ENCODE measurements around the gene CTSL.

Gene CTSL

GRCh38 chr9:87701931-87702421 lies 23.9 kb upstream of the CTSL start:
- no peak for DNase-seq

GRCh38 chr9:87702921-87703320 lies 23.0 kb upstream of the CTSL start:
- DNase-seq: no peak

DNA sequence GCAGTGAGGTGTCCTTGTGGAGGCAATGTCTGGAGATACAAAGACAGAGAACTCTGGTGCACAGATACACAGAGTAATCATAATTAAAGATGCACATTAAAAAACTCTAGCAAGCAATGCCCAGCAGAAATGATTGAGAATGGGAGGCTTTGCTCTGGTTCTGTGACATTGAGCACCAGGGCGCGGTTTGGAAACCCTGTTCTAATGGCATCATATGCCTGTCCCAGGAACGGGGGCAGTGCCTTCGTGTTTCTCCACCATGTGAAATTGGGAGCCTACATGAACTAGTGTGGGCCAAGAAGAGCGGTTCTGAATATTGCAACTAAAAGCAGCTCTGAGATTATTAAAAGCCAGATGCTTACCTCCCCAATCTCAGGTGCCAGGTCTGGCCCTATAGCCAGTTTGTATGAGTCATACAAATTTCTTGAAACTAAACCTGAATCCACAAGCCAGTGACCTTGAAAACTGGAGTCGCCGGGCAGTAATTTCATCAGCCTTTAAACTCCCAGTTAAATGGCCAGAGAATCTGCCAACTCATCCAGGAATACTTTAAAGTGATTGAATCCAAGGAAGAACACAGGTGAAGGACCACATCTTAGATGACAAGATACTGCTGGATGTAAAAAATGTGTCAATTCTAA lies 22.2 kb upstream of the CTSL start:
- no peak for DNase-seq

DNA sequence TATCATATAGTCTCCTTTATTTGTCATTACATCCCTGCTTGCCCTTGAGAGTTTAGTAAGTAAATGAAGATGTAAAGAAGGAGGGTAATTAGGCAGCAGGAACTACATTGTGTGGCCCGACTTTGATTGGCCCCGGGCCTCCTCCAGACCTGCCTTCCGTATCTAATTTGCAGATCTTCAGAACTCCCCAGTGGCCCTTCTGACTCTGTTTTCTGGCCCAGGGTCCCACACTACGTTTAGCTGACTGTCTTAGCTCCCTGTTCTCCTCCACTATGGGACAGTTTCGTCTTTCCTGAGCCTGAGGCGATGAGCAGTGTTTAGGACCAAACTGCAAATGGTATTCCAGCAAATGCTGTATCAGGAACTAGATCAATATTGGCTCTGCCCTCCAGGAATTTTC lies 21.6 kb upstream of the CTSL start:
- DNase-seq: no peak

GRCh38 chr9:87706066-87706739 lies 19.7 kb upstream of the CTSL start:
- DNase-seq: no peak

DNA sequence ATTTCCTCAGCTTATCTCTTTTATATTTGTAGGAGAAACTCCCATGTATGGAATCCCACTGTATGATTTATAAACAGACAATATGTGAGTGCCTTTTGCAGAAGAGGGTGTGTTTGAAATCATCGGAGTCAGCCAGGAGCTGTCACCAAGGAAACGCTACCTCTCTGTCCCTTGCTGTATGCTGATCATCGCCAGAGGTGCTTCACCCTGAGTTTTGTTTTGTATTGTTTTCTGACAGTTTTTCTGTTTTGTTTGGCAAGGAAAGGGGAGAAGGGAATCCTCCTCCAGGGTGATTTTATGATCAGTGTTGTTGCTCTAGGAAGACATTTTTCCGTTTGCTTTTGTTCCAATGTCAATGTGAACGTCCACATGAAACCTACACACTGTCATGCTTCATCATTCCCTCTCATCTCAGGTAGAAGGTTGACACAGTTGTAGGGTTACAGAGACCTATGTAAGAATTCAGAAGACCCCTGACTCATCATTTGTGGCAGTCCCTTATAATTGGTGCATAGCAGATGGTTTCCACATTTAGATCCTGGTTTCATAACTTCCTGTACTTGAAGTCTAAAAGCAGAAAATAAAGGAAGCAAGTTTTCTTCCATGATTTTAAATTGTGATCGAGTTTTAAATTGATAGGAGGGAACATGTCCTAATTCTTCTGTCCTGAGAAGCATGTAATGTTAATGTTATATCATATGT lies 18.0 kb upstream of the CTSL start:
- no peak for DNase-seq

DNA sequence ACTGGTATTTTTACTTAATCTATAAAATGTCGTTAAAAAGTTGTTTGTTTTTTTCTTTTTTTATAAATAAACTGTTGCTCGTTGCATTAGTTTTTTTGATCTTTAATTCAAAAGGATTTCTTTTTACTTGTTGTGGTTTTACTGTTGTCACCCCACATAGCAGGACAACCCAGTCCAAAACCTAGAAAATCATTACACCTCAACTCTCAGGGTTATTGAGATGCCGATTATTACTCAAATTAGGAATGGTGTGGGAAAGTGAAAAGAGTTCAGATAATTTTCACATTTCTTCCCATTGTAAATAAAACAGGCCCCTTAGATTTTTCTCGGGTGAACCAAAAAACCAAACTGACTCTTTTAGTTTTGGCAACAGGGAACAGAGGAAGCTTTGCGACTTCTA lies 17.4 kb upstream of the CTSL start:
- no peak for DNase-seq

DNA sequence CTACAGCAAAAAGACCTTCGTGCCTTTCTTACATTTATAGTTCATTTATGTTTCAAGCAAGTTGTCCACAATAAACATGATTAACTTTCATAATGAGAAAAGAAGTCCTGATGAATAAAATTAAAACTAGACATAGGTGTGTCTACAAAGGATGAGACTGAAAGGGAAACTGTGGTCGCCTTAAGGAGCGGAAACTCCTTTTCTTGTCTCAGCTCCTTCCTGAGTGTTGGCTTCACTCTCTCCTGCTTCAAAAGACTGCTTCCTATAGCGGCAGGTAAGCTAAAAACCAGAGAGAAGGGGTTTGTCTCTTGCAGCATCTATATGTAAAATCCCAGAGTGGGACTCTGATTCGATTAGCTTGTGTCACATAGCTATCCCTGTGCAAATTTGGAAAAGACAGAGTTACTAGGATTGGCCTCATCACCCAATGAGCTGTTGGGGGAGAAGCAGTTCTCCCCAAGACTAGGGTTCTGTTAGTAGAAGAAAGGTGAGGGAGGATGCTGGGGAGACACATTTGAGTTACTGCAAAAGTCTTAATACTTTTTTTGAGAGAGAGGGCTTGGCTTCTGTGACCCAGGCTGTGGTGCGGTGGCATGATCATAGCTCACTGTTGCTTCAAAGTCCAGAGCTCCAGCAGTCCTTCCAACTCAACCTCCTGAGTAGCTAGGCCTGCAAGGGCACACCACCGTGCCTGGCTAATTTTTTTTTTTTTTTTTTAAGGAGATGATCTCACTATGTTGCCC lies 16.8 kb upstream of the CTSL start:
- DNase-seq: no peak

DNA sequence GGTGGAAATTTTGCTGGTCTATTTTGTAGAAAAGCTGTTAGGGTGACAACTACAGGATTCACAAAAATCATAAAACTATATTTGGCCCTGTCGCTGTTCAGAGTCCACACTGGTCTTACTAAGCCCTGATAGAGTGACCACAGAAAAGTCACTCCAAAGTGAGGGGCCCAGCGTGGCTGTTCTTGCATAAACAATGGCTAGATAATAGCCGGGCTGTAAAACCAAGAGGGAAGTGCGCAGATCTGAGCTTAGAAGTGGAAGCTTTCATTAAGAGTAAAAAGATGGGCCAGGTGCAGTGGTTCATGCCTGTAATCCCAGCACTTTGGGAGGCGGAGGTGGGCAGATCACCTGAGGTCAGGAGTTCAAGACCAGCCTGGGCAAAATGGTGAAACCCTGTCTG lies 15.5 kb upstream of the CTSL start:
- no peak for DNase-seq

GRCh38 chr9:87711857-87712800 lies 13.8 kb upstream of the CTSL start:
- no peak for DNase-seq

GRCh38 chr9:87712801-87713277 lies 13.1 kb upstream of the CTSL start:
- no peak for DNase-seq

GRCh38 chr9:87713278-87713987 lies 12.5 kb upstream of the CTSL start:
- no peak for DNase-seq

DNA sequence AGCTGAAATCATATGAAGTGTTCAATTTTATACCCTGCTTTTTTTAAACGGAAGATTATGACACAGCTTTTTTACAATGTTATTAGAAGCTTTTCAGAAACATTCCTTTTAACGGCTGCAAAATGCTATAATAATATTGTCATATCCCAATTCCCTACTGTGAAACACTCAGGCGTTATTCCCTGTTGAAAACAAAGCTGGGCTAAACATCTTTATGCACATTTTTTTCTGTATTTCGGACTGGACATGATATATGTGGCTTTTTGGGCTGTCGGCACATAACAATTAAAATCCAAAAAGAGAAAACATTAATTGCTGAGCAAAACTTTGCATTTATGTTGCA lies 12.0 kb upstream of the CTSL start:
- DNase-seq: no peak

DNA sequence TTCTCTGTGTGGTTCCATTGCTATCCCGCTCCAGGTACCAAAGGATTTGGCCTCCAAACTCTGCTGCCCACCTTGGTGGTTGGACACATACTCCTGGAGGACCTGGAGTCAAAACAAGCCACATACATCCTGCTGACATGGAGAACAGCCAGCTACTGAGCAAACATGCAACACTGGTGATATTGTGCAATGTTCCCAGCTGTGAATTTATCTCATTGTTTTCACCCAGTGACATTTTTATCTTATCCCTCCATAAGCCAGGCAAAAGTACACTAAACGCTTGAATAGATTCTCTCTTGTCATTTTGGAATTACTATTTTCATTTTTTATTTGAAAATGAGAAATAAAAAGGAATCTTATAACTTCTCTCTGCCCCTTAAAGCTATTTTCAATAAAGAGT lies 11.1 kb upstream of the CTSL start:
- no peak for DNase-seq

GRCh38 chr9:87716141-87716540 lies 9.8 kb upstream of the CTSL start:
- DNase-seq: no peak

DNA sequence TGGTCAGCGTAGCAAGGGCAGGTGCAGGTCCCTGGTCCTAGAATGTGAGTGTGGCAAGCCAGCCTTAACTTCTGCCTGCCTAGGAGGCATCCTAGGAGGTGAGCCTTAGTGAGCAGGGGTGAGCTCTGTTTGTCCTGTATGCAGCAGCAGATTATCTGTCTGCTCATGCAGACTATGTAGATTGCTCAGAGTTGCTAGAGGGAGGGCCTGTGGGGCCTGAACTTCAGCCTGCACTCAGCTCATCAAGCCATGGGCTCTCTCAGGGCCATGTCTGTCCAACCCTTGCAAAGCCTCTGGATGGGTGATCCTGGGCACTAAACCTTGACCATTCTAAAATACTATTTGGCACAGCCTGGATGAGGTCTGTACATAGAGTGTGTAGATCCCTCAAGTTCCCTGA lies 8.5 kb upstream of the CTSL start:
- DNase-seq: no peak

GRCh38 chr9:87718231-87718630 lies 7.7 kb upstream of the CTSL start:
- DNase-seq: no peak

DNA sequence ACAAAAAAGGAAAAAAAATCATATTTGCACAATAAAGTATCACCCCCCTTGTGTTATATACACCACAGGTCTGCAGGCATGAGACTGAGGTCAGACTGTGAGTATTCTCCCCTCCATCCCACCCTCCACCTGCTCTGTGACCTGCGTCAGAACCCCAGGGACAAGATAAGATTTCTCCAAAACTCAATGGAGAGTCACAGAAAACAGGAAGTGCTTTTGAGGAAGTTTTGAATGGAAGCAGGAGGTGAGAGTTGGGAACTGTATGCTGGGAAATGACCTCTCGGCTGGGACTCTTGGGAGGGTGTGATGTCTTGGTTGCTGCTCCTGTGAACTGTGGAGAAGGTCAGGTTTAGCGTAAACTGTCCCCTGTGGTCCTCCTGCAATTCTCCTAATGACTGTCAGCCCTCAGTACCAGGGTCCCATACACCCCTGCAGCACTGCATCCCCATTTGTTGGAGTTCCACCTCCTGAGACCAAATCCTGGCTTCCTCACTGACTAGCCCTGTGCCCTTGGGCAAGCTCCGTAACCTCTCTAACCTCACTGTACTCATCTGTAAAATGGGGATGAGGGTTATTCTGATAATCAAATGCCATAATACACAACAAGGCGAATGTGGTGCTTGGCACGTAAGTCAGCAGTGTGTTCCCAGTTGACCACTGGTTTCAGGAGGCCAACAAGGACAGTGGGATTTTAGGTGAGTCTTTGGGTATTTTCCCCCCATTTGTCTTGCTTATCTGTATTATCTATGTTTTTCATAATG lies 6.9 kb upstream of the CTSL start:
- no peak for DNase-seq

- no peak for DNase-seq
These were observed 5.7 kb upstream of the CTSL start for GRCh38 chr9:87720173-87720572.

DNA sequence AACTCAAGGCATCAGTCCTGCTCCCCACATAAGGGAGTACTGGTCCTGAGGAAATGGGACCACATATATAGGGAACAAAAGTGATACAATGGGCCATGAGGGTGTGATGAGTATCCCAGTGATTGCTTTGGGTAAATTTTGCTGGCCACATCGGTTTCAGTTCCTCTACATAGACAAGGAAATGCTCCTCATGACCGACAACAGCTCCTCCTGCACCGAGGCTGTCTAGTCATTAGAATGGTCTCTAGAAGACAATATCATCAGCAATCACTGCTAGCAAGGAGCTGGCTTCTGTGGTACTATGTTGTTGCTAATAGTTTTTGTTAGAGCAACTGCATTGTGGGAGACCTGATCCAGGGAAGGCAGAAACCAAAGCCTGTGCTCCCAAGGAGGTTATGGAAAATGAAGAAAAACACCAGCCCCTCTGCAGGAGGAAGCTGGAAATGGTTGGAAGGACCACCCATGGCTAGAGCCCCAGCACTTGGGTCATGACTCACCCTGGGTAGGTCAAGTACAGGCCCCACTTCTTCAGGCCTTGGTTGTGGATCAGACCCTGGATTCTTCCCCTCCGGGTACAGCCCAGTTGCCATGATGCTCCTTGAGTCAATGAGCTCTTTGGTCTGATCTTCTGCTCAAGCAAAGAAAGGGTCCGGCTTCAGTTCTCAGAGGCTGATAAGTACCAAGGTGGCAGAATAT lies 3.4 kb upstream of the CTSL start:
- no peak for DNase-seq

All from activated naive CD4-positive, alpha-beta T cell (primary cell).